Measurements from ENCODE around the gene MEGF11.

DNA sequence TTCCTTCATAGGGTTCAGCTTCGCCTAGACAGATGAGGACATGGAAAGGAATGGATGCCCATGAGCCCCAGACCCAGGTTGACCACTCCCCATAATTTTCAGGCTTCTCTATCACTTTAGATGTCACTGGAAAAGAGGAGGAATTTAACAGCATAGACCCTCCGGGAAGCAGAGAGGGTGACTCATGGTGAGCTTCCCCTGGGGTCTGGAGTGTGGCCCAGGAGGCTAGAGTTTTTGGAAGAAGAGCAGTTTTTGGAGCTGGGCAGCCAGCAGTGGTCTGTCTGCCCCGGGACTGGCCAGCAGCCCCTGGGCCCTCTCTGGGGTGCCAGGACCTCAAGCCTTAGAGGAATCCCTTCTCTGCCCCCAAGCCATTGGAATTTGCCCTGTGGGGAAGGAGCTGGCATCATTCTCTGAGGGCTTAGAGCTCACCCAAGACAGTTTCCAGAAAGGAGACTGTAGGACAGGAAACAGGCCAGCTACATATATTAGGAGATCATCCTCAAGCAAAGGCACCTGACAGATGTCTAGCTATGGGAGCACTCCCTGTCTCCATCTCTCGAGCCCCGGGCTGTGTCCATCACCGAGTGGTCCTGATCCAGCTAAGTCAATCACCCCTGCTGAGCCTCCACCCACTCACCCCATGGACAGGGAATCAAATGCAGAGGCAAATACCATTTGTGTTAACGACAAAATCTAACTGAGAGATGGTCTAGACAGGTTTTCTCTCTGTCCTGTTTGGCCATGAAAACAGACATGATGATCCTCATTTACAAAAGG, 67.3 kb downstream of the MEGF11 start:
- TF ChIP-seq, protein P1, sequence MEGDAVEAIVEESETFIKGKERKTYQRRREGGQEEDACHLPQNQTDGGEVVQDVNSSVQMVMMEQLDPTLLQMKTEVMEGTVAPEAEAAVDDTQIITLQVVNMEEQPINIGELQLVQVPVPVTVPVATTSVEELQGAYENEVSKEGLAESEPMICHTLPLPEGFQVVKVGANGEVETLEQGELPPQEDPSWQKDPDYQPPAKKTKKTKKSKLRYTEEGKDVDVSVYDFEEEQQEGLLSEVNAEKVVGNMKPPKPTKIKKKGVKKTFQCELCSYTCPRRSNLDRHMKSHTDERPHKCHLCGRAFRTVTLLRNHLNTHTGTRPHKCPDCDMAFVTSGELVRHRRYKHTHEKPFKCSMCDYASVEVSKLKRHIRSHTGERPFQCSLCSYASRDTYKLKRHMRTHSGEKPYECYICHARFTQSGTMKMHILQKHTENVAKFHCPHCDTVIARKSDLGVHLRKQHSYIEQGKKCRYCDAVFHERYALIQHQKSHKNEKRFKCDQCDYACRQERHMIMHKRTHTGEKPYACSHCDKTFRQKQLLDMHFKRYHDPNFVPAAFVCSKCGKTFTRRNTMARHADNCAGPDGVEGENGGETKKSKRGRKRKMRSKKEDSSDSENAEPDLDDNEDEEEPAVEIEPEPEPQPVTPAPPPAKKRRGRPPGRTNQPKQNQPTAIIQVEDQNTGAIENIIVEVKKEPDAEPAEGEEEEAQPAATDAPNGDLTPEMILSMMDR (IDR thresholded peaks at IDR 0.05; ENCODE audit: insufficient read depth, low read length, poor library complexity, severe bottlenecking) = no peak
- TF ChIP-seq EZH2phosphoT487 (conservative IDR thresholded peaks at IDR 0.05; ENCODE audit: low read length) = no peak
